Cortex of kidney (tissue), 1 donor: Measurements from ENCODE around the gene PRAC2.

ENCODE experiments used
- DNase-seq: peaks from one replicate; lab custom pipeline; 2025; lab: John Stamatoyannopoulos, UW

Gene PRAC2

DNA sequence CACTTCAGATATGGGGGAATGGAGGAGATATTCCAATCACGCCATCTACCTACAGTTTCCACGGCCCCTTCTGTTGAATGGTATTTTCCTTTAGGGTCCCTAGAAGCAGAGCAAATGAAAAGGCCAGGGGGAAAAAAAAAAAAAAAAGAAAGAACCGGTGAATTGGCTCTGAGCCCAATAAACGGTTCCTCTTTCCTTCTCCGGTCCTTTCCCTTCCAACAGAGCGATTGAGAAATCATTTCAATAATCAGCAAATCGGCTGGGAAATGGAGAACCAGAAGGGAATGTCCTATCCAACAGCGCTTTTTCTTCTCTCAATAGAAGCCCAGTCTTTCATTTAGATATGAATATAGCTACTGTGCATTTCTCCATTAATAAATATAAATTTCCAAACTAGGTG is 32.4 kb downstream of the PRAC2 start:
- DNase-seq = no peak

GRCh38 chr17:48756830-48757251 is 33.9 kb downstream of the PRAC2 start:
- no peak for DNase-seq

DNA sequence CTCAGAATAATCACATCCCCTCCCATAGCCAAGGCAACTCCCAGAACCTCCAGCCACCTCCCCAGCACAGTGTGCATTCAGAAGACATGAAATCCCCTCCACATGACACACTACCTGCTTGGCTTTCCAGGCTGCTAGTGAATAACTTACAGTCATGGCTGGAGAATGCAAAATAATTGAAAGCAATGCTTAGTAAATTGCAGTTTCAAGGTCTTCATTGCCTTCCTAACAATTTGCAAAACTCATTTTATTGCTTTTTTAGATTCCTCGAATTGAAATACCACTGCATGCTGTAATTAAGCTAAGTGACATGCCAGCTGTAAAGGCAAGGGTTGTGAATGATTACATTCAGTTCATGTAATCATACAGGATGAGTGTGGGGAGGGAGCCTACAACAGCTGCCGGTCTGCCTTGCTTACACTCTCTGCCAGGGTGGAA is 34.6 kb downstream of the PRAC2 start:
- no peak for DNase-seq

- no peak for DNase-seq
These were observed 36.3 kb downstream of the PRAC2 start for GRCh38 chr17:48759288-48759687.

GRCh38 chr17:48760411-48760810 is 37.4 kb downstream of the PRAC2 start:
- no peak for DNase-seq

DNA sequence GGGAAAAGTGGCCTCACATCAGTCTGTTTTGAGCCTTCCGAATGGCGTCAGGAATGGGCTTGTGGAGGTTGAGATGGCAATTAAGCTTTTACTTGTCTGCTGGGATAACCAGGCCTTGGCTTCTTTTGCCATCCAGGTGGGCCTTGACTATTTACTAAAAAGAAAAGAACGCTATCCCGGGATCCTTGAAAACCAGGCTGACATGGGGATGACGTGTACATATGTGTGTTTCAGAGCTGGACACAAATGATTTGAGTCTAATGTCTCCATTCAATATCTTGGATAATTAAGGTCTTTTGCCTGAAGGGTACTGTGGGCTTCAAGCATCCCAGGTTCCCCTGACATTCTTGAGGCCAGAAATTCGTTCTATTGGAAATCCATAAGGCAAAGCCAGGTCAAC is 38.1 kb downstream of the PRAC2 start:
- no peak for DNase-seq

DNA sequence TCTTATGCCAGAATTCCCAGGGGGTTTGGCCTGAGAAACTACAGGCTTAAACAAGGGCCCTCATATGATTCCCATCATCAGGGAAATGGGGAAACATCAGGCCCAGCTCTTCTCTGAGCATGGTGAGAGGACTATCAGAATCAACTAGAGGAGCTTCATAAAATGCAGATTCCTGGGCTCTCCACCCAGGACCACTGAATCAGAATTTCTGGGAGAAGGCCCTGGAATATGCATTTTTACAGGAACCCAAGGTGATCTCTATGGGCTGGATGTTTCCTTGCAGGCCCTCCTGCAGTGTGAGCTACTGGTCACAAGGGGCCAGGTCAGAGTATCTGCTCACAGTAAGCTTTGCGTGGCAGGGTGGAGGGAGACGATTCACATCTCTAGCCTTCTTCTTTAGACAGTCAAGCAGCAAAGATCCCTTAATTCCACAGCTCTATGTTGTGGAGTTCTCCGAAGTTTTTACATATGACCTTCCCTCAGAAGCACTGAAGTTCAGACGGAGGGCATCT is 44.3 kb downstream of the PRAC2 start:
- DNase-seq = no peak

- no peak for DNase-seq
These were observed 46.2 kb downstream of the PRAC2 start for GRCh38 chr17:48769009-48769675.

DNA sequence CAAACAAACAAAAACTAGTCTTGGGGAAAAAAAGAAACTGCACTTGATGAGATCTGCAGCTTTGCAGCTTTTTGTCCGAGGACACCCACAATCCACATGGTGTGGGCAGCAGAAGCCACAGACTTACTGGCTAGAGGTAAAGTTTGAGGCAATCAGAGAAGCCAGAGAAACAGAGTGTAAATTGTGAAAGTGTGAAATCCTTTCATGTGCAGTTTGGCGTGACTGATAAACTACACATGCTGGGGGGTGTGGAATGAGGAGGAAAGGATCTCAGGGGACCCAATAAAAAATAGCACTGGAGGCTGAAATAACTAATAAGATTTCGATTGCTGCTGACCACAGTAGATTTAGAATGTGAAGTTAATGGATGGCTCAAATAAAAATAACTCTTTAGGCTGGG is 48.0 kb downstream of the PRAC2 start:
- DNase-seq = no peak

- DNase-seq = no peak
These were observed 50.3 kb downstream of the PRAC2 start for GRCh38 chr17:48773245-48773644.
